Bronchial epithelial cell (primary cell): Measurements from ENCODE around the gene LAMA4. TPM values are rescaled to one million over a fixed set of nuclear protein-coding genes. Genes with fewer than 3 reads are reported as not detected.

Experiments
- DNase-seq: peaks from one replicate; pipeline ENCODE4 v3.0.0-alpha.2; 2010; ENCODE audit warnings: low read depth
- FAIRE-seq: peaks from 2 replicates; lab custom pipeline; 2011; peaks lifted over from hg19 to GRCh38; lab: Jason Lieb, UNC
- H3K27me3 ChIP-seq: 2 replicates; pipeline ENCODE4 v1.5.1; 2011; ENCODE audit warnings: low read length; ENCODE audit not compliant: control insufficient read depth, insufficient read depth
- H3K36me3 ChIP-seq: 2 replicates; pipeline ENCODE4 v1.5.1; 2011; ENCODE audit warnings: low read length; ENCODE audit not compliant: control insufficient read depth, insufficient read depth
- H3K4me3 ChIP-seq: 2 replicates; pipeline ENCODE4 v1.5.1; 2011; ENCODE audit warnings: mild to moderate bottlenecking, low read depth, low read length, control low read depth
- total RNA-seq: library from RNA; depleted of rRNA; stranded (reverse); fragments of >200 nt; gene quantifications from 2 replicates; pipeline ENCODE4 v1.2.1, GENCODE V29; 2014
- TF ChIP-seq, protein P1 (sequence below): IDR thresholded peaks from 2 replicates; pipeline ENCODE4 v1.5.1; 2011; ENCODE audit warnings: mild to moderate bottlenecking, moderate library complexity, low read length, control low read depth, inconsistent platforms; ENCODE audit not compliant: insufficient read depth, severe bottlenecking

Gene LAMA4
- total RNA-seq, 1 donor from 2014 or later = 5.5 TPM

GRCh38 chr6:112288475-112288874 is 34.1 kb upstream of the LAMA4 start:
- H3K36me3 ChIP-seq = no peaks in the 10 kb centered on the region
- DNase-seq = no peak
- TF ChIP-seq, protein P1, sequence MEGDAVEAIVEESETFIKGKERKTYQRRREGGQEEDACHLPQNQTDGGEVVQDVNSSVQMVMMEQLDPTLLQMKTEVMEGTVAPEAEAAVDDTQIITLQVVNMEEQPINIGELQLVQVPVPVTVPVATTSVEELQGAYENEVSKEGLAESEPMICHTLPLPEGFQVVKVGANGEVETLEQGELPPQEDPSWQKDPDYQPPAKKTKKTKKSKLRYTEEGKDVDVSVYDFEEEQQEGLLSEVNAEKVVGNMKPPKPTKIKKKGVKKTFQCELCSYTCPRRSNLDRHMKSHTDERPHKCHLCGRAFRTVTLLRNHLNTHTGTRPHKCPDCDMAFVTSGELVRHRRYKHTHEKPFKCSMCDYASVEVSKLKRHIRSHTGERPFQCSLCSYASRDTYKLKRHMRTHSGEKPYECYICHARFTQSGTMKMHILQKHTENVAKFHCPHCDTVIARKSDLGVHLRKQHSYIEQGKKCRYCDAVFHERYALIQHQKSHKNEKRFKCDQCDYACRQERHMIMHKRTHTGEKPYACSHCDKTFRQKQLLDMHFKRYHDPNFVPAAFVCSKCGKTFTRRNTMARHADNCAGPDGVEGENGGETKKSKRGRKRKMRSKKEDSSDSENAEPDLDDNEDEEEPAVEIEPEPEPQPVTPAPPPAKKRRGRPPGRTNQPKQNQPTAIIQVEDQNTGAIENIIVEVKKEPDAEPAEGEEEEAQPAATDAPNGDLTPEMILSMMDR = no peak
- no peaks in the 10 kb centered on the region for H3K27me3 ChIP-seq
- no peak overlapping the region for H3K4me3 ChIP-seq
- FAIRE-seq = no peak

GRCh38 chr6:112287577-112288225 is 33.3 kb upstream of the LAMA4 start:
- no peak overlapping the region for H3K4me3 ChIP-seq
- no peaks in the 10 kb centered on the region for H3K27me3 ChIP-seq
- H3K36me3 ChIP-seq = no peaks in the 10 kb centered on the region
- DNase-seq (no peak), FAIRE-seq (no peak)
- TF ChIP-seq, protein P1 = no peak

GRCh38 chr6:112286500-112287144 is 32.3 kb upstream of the LAMA4 start:
- FAIRE-seq = no peak

GRCh38 chr6:112286010-112286409 is 31.6 kb upstream of the LAMA4 start:
- Histone ChIP-seq H3K4me3 (no peak overlapping the region), H3K27me3 (no peaks in the 10 kb centered on the region), H3K36me3 (no peaks in the 10 kb centered on the region)
- no peak for DNase-seq
- TF ChIP-seq, protein P1 = no peak
- no peak for FAIRE-seq

More at GRCh38 chr6:112286500-112287144, 32.3 kb upstream of the LAMA4 start:
- DNase-seq = no peak
- TF ChIP-seq, protein P1 = no peak
- no peak overlapping the region for H3K4me3 ChIP-seq
- no peaks in the 10 kb centered on the region for H3K27me3 ChIP-seq
- no peaks in the 10 kb centered on the region for H3K36me3 ChIP-seq

DNA sequence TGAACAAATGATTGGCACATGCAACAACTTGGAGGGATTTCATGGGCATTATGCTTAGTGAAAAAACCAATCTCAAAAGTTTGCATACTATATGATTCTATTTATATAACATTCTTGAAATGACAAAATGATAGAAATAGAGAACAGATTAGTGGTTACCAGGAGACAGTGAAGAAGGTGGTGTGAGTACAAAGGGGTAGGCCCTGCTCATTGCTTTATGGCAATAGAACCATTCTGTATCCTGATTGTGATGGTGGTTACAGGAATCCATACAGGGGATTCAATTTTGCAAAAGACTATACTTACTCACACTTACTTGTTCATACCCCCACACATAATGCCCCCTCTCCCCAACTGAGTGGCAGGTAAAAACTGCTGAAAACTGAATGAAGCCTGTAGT is 30.2 kb upstream of the LAMA4 start:
- DNase-seq (no peak), FAIRE-seq (no peak)
- H3K4me3 ChIP-seq = no peak overlapping the region
- no peaks in the 10 kb centered on the region for H3K36me3 ChIP-seq
- H3K27me3 ChIP-seq = no peaks in the 10 kb centered on the region
- TF ChIP-seq, protein P1 = no peak
